H1 (cell line): ENCODE measurements around the gene GLT8D1. TPM values are rescaled to one million over a fixed set of nuclear protein-coding genes. Genes with fewer than 3 reads are reported as not detected.

Source experiments
- BRCA1 ChIP-seq: IDR thresholded peaks from 2 replicates; pipeline ENCODE4 v1.6.1; 2012; ENCODE audit warnings: low read depth, low read length, improper control_type of control experiment
- NRF1 ChIP-seq: IDR thresholded peaks from 2 replicates; pipeline ENCODE4 v1.6.1; 2011; ENCODE audit warnings: mild to moderate bottlenecking, low read depth, low read length, improper control_type of control experiment
- RNF2 ChIP-seq: fragments of 200-900, 300-1000 bp; sonication (generic); IDR thresholded peaks from 2 replicates; pipeline ENCODE4 v1.7.1; 2016; ENCODE audit warnings: borderline replicate concordance, low read depth, mild to moderate bottlenecking, antibody characterized with exemption, low read length; ENCODE audit not compliant: poor library complexity, severe bottlenecking; ENCODE audit errors: missing control alignments
- RXRA ChIP-seq: IDR thresholded peaks from 2 replicates; pipeline ENCODE4 v1.6.1; 2011; ENCODE audit warnings: low read depth, mild to moderate bottlenecking, low read length, moderate library complexity; ENCODE audit not compliant: insufficient read depth
- polyA plus RNA-seq, 7 experiments: library from polyadenylated mRNA; depleted of rRNA in 3 of 7; stranded (reverse) in 5 of 7; unstranded in 2 of 7; fragments of >200 nt in 5 of 7; fragments of 200-250 nt in 2 of 7; gene quantifications; 1 replicate in 5 of 7; 2 replicates in 1 of 7; 4 replicates in 1 of 7; pipeline versions ENCODE4 v1.2.1 to v1.2.3, GENCODE V29; 2011 to 2013; ENCODE audit warnings: missing spikeins in 2 of 7, mixed read lengths in 2 of 7
- total RNA-seq: library from RNA; stranded (reverse); fragmentation: NEBNext Ultra II Directional; extraction: Animal tissue kit (Norgen Biotek cat#: 25700); gene quantifications from 2 replicates; pipeline ENCODE4 v1.2.1, GENCODE V29; 2021
- TF ChIP-seq, protein P1 (sequence below): fragments of 300-600 bp; sonication (generic); IDR thresholded peaks from 2 replicates; pipeline ENCODE4 v1.7.1; 2012; ENCODE audit warnings: low read length, moderate library complexity, mild to moderate bottlenecking, inconsistent platforms; ENCODE audit not compliant: insufficient replicate concordance

The GLT8D1 gene
- total and polyA plus RNA-seq, 2 of the 8 experiments (the other 6 are each of a cell fraction or from before 2014, with no cell fraction given): 29.0 to 33.6 TPM

DNA sequence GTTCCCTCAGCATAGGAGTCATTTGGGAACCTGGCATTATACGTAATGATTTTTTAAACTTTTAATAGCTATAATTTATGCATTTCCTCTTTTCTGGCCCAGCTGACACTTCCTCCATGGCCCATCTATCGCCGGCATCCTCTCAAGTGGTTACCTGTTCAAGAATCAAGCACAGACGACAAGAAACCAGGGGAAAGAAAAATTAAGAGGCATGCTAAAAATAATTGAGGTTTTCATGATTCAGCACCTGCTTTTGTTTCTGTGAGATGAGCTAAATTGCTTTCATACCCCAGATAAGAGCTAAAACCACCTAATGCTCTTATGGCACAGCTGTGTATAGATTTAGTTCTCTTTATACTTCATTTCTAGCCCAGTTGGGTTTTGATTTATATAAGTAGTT is 2.0 kb upstream of the GLT8D1 start (continued):
- TF ChIP-seq, protein P1, sequence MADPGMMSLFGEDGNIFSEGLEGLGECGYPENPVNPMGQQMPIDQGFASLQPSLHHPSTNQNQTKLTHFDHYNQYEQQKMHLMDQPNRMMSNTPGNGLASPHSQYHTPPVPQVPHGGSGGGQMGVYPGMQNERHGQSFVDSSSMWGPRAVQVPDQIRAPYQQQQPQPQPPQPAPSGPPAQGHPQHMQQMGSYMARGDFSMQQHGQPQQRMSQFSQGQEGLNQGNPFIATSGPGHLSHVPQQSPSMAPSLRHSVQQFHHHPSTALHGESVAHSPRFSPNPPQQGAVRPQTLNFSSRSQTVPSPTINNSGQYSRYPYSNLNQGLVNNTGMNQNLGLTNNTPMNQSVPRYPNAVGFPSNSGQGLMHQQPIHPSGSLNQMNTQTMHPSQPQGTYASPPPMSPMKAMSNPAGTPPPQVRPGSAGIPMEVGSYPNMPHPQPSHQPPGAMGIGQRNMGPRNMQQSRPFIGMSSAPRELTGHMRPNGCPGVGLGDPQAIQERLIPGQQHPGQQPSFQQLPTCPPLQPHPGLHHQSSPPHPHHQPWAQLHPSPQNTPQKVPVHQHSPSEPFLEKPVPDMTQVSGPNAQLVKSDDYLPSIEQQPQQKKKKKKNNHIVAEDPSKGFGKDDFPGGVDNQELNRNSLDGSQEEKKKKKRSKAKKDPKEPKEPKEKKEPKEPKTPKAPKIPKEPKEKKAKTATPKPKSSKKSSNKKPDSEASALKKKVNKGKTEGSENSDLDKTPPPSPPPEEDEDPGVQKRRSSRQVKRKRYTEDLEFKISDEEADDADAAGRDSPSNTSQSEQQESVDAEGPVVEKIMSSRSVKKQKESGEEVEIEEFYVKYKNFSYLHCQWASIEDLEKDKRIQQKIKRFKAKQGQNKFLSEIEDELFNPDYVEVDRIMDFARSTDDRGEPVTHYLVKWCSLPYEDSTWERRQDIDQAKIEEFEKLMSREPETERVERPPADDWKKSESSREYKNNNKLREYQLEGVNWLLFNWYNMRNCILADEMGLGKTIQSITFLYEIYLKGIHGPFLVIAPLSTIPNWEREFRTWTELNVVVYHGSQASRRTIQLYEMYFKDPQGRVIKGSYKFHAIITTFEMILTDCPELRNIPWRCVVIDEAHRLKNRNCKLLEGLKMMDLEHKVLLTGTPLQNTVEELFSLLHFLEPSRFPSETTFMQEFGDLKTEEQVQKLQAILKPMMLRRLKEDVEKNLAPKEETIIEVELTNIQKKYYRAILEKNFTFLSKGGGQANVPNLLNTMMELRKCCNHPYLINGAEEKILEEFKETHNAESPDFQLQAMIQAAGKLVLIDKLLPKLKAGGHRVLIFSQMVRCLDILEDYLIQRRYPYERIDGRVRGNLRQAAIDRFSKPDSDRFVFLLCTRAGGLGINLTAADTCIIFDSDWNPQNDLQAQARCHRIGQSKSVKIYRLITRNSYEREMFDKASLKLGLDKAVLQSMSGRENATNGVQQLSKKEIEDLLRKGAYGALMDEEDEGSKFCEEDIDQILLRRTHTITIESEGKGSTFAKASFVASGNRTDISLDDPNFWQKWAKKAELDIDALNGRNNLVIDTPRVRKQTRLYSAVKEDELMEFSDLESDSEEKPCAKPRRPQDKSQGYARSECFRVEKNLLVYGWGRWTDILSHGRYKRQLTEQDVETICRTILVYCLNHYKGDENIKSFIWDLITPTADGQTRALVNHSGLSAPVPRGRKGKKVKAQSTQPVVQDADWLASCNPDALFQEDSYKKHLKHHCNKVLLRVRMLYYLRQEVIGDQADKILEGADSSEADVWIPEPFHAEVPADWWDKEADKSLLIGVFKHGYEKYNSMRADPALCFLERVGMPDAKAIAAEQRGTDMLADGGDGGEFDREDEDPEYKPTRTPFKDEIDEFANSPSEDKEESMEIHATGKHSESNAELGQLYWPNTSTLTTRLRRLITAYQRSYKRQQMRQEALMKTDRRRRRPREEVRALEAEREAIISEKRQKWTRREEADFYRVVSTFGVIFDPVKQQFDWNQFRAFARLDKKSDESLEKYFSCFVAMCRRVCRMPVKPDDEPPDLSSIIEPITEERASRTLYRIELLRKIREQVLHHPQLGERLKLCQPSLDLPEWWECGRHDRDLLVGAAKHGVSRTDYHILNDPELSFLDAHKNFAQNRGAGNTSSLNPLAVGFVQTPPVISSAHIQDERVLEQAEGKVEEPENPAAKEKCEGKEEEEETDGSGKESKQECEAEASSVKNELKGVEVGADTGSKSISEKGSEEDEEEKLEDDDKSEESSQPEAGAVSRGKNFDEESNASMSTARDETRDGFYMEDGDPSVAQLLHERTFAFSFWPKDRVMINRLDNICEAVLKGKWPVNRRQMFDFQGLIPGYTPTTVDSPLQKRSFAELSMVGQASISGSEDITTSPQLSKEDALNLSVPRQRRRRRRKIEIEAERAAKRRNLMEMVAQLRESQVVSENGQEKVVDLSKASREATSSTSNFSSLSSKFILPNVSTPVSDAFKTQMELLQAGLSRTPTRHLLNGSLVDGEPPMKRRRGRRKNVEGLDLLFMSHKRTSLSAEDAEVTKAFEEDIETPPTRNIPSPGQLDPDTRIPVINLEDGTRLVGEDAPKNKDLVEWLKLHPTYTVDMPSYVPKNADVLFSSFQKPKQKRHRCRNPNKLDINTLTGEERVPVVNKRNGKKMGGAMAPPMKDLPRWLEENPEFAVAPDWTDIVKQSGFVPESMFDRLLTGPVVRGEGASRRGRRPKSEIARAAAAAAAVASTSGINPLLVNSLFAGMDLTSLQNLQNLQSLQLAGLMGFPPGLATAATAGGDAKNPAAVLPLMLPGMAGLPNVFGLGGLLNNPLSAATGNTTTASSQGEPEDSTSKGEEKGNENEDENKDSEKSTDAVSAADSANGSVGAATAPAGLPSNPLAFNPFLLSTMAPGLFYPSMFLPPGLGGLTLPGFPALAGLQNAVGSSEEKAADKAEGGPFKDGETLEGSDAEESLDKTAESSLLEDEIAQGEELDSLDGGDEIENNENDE: no peak
- TF ChIP-seq RNF2 (no peak), NRF1 (no peak), RXRA (no peak), BRCA1 (no peak)
